HepG2 (cell line): ENCODE data around the gene WWTR1. TPM values are rescaled to one million over a fixed set of nuclear protein-coding genes. Genes with fewer than 3 reads are reported as not detected.

Experiments used
- ATAC-seq: fragments of 200-7000 bp; cut with Tn5 transposase; 3 replicates; pipeline ENCODE4 v1.9.1; 2020; ENCODE audit warnings: mild to moderate bottlenecking, moderate library complexity
- BruUV-seq: library from RNA; stranded (reverse); fragments of 400-500 nt; replicated peaks from 2 replicates; lab custom pipeline; 2021; lab: Mats Ljungman, UMichigan
- CTCF ChIA-PET: fragments of 300-600 bp; formaldehyde crosslinking; extraction: SDS; loops from one replicate; lab custom pipeline; 2021; ENCODE audit warnings: low total read pairs, inconsistent platforms, low intra/inter-chr PET ratio; lab: Yijun Ruan, JAX
- POLR2A ChIA-PET: fragments of 350-600 bp; sonication (Branson Sonifier 250); formaldehyde crosslinking; loops from one replicate; lab custom pipeline; 2020; ENCODE audit warnings: antibody characterized with exemption, inconsistent platforms; lab: Yijun Ruan, JAX
- DNase-seq: peaks from one replicate; pipeline ENCODE4 v3.0.0-alpha.2; 2015; ENCODE audit warnings: low spot score
- FAIRE-seq: peaks from 3 replicates; lab custom pipeline; 2011; peaks lifted over from hg19 to GRCh38; lab: Jason Lieb, UNC
- H2AFZ ChIP-seq: one replicate; pipeline ENCODE4 v1.6.1; 2011; ENCODE audit warnings: low read length, inconsistent platforms
- H3K27ac ChIP-seq: fragments of 300-600 bp; 3 replicates; pipeline ENCODE4 v1.8.0; 2011; ENCODE audit warnings: mixed run types, mild to moderate bottlenecking, mixed read lengths, low read length, inconsistent platforms; ENCODE audit not compliant: insufficient read depth; ENCODE audit errors: extremely low read length
- H3K27me3 ChIP-seq, 2 experiments: fragments of 200-600 bp in 1 of 2; 2 replicates in 1 of 2; 3 replicates in 1 of 2; pipeline versions ENCODE4 v1.6.0 to v1.8.0; 2011; ENCODE audit warnings: low read length in 2 of 2, mild to moderate bottlenecking in 2 of 2, moderate library complexity in 2 of 2, inconsistent platforms in 1 of 2; ENCODE audit not compliant: insufficient read depth in 2 of 2, control insufficient read depth in 1 of 2
- H3K36me3 ChIP-seq, 2 experiments: fragments of 200-600 bp in 1 of 2; replicated peaks in 1 of 2; 2 replicates in 1 of 2; 3 replicates in 1 of 2; pipeline versions ENCODE4 v1.5.1 to v1.8.0; 2011; ENCODE audit warnings: low read length in 2 of 2, inconsistent platforms in 1 of 2; ENCODE audit not compliant: insufficient read depth in 2 of 2, control insufficient read depth in 1 of 2
- H3K4me1 ChIP-seq: 2 replicates; pipeline ENCODE4 v1.5.1; 2012; ENCODE audit warnings: low read length, inconsistent platforms; ENCODE audit not compliant: insufficient read depth
- H3K4me2 ChIP-seq: 2 replicates; pipeline ENCODE4 v1.6.0; 2011; ENCODE audit warnings: low read depth, low read length, inconsistent platforms
- H3K4me3 ChIP-seq, 3 experiments: fragments of 200-600 bp in 1 of 3; sonication (generic), shearing (Covaris generic) in 1 of 3; replicated peaks in 1 of 3; 2 replicates each; pipeline ENCODE4 v1.5.1; 2011 to 2016; ENCODE audit warnings: low read length in 3 of 3, inconsistent platforms in 2 of 3, low read depth in 2 of 3, mild to moderate bottlenecking in 2 of 3, control low read depth in 1 of 3, mixed read lengths in 1 of 3; ENCODE audit not compliant: insufficient read depth in 1 of 3
- H3K79me2 ChIP-seq: one replicate; pipeline ENCODE4 v1.6.1; 2011; ENCODE audit warnings: low read length, inconsistent platforms; ENCODE audit not compliant: insufficient read depth
- H3K9ac ChIP-seq: 2 replicates; pipeline ENCODE4 v1.6.0; 2011; ENCODE audit warnings: mild to moderate bottlenecking, low read depth, low read length, inconsistent platforms; ENCODE audit not compliant: insufficient read depth
- H3K9me3 ChIP-seq: 2 replicates; pipeline ENCODE4 v1.5.1; 2012; ENCODE audit warnings: mild to moderate bottlenecking, low read length
- H4K20me1 ChIP-seq: 2 replicates; pipeline ENCODE4 v1.6.0; 2011; ENCODE audit warnings: inconsistent platforms, mild to moderate bottlenecking, low read length, moderate library complexity; ENCODE audit not compliant: insufficient read depth
- GLMP ChIP-seq: sonication (generic); formaldehyde crosslinking; IDR thresholded peaks from 2 replicates; pipeline ENCODE4 v1.9.0; 2021; ENCODE audit warnings: missing genetic modification reagents, mild to moderate bottlenecking, borderline replicate concordance
- JUN ChIP-seq: sonication (generic); formaldehyde crosslinking; IDR thresholded peaks from 2 replicates; pipeline ENCODE4 v1.4.0; 2020; ENCODE audit warnings: mild to moderate bottlenecking, missing genetic modification reagents
- XRCC5 ChIP-seq: fragments of 200-400 bp; formaldehyde crosslinking; optimal IDR thresholded peaks from 2 replicates; pipeline ENCODE3; 2017; ENCODE audit warnings: mild to moderate bottlenecking, low read length
- ZMYM2 ChIP-seq: sonication (generic); formaldehyde crosslinking; IDR thresholded peaks from 2 replicates; pipeline ENCODE4 v1.8.0; 2022; ENCODE audit warnings: mild to moderate bottlenecking, missing genetic modification reagents
- ZNF333 ChIP-seq: sonication (generic); formaldehyde crosslinking; IDR thresholded peaks from 2 replicates; pipeline ENCODE4 v1.4.0; 2020; ENCODE audit warnings: mild to moderate bottlenecking, missing genetic modification reagents, borderline replicate concordance
- ZNF782 ChIP-seq: sonication (generic); formaldehyde crosslinking; IDR thresholded peaks from 2 replicates; pipeline ENCODE4 v1.4.0; 2020; ENCODE audit warnings: missing genetic modification reagents, mild to moderate bottlenecking, borderline replicate concordance
- WGBS: methylation state at CpG from one replicate; pipeline ENCODE4 v1.1.6; 2017; ENCODE audit warnings: low lambda C conversion rate; 5-methylcytosine and 5-hydroxymethylcytosine counted together
- in situ Hi-C: cut with HindIII; loops from 2 replicates; pipeline ENCODE4 v1.10.0; 2017; ENCODE audit warnings: low pct_unique_long_range_greater_than_20kb; ENCODE audit not compliant: extremely low pct_ligation_motif_present
- intact Hi-C: fragments of 100-400 bp; cut with micrococcal nuclease; formaldehyde crosslinking; loops from one replicate; pipeline ENCODE4 v1.10.0; 2022; ENCODE audit not compliant: unreplicated experiment
- polyA plus RNA-seq, 8 experiments: library from polyadenylated mRNA; depleted of rRNA in 3 of 8; stranded (reverse) in 7 of 8; unstranded in 1 of 8; fragments of >200 nt; fragmentation: Illumina TruSeq in 4 of 8; extraction: Trizol in 4 of 8; gene quantifications; 2 replicates each; pipeline versions ENCODE4 v1.2.1 to v1.2.3, GENCODE V29; 2011 to 2016; ENCODE audit warnings: low read depth in 4 of 8, missing spikeins in 1 of 8, mixed read lengths in 1 of 8; ENCODE audit not compliant: insufficient read depth in 1 of 8
- total RNA-seq, 5 experiments: library from RNA; depleted of rRNA; stranded (reverse); fragments of >200 nt; fragmentation: Illumina TruSeq; extraction: Trizol; gene quantifications; 2 replicates each; pipeline ENCODE4 v1.2.3, GENCODE V29; 2016; ENCODE audit warnings: low read depth in 1 of 5

The WWTR1 gene
- total and polyA plus RNA-seq, 2 of the 13 experiments (the other 11 are each of a cell fraction or from before 2014, with no cell fraction given) = 19.7 to 139 TPM

DNA sequence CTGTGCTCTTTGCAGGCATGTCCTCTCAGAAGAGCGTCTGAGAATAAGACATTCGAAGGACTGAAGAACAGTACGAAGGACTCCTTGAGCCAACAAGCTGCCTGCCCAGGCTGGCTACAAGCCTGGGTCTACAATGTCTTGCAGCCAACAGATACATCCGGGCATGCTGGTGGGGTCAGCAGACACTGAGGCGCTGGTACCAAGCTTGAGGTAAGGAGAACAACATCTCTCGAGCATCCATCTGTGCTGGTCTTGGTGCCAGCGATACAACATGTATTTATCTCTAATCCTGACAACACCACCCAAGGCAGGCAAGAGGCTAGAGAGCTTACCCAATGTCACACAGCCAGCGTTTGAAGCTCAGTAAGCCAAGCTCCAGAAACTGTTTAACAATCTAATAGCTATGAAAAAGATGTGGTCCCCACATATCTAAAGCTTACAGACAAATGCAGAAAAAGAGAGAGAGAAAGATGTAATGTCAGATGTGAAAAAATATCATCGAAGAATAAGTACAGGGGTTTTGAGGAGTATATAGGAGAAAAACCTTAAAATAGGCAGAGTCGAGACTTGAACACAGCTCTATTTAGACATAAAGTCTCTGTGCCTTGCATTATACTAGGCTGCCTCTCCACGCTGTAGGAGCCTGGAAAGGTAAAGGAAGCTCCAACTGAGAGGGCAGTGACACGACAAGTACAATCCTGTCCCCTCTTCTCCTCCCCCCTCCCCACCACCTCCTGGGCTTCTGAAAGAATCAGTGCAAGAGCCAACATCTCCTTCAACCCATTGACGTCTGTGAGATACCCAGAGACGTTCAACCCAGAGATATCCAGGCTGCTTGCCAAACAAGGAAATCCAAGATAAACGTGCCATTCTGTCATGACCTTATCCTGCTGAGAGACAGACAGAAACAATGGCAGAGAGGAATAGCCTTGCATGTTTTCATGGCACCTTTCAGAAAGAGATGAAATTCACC lies 39.4 kb downstream of the WWTR1 start:
- BruUV-seq = no TSS peak
- POLR2A ChIA-PET = interaction anchor here (1.3 kb wide), 1 partner anchor 9 kb away, joined by 6 read pairs; no protein-coding TSS in a partner anchor
- peaks cover 97% of the 10 kb centered on the region for H3K79me2 ChIP-seq

More for the DNA sequence above, 39.4 kb downstream of the WWTR1 start:
- no peaks in the 10 kb centered on the region for H3K9me3 ChIP-seq
- no peaks in the 10 kb centered on the region for H3K27me3 ChIP-seq
- peaks cover 3 to 18% of the 10 kb centered on the region in 2 experiments; a peak in 4 of 5 replicates for H3K36me3 ChIP-seq
- FAIRE-seq (no peak), DNase-seq (no peak), ATAC-seq (no peak)
- no peak for TF ChIP-seq XRCC5
- no peak for TF ChIP-seq JUN (CRISPR knock-in tag)
- no peak for TF ChIP-seq ZNF333
- TF ChIP-seq GLMP (CRISPR knock-in tag) = no peak
- no peak for TF ChIP-seq ZNF782
- TF ChIP-seq ZMYM2 (CRISPR knock-in tag) = no peak
- H3K4me3 ChIP-seq = no peak overlapping the region
- no peak overlapping the region for H3K27ac ChIP-seq
- WGBS = 90% methylated on average over 15 of the region's 15 CpGs
- H3K4me2 ChIP-seq = no peak overlapping the region
- in situ Hi-C loops = no loop called here
- intact Hi-C loops = no loop called here
- H4K20me1 ChIP-seq = peaks cover 20% of the 10 kb centered on the region
- CTCF ChIA-PET = no interaction called here
- H2AFZ ChIP-seq = no peak overlapping the region
- H3K9ac ChIP-seq = no peak overlapping the region
- peaks cover 86% of the 10 kb centered on the region for H3K4me1 ChIP-seq
